ENCODE results near the gene PSIP1.

DNA sequence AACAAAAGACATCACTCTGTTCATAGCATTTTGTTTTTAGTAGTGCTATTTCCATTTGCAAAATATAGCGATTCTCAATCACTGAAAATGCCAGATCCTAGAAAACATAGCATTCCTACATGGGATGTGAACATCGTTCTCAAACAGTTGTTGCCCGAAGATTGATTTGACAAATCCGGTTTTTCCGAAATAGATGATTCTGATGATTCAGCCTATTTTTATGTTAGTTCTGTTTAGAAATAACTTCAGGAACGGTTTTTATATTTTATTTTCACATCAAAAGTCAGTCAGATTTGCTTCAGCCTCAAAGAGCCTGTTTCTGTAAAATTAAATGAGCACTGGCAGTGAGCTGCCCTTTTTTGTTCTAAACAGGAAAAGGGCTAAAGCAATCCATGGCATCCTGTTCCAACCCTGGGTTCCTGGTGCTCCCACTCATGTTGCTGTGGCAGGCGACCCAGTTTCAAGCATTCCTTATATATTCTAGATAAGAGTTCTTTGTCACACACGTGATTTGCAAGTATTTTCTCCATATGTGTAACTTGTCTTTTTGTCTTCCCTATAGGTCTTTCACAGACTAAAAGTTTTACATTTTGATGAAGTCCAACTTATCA is 14.2 kb upstream of the PSIP1 start:
- TF ChIP-seq, protein P1, sequence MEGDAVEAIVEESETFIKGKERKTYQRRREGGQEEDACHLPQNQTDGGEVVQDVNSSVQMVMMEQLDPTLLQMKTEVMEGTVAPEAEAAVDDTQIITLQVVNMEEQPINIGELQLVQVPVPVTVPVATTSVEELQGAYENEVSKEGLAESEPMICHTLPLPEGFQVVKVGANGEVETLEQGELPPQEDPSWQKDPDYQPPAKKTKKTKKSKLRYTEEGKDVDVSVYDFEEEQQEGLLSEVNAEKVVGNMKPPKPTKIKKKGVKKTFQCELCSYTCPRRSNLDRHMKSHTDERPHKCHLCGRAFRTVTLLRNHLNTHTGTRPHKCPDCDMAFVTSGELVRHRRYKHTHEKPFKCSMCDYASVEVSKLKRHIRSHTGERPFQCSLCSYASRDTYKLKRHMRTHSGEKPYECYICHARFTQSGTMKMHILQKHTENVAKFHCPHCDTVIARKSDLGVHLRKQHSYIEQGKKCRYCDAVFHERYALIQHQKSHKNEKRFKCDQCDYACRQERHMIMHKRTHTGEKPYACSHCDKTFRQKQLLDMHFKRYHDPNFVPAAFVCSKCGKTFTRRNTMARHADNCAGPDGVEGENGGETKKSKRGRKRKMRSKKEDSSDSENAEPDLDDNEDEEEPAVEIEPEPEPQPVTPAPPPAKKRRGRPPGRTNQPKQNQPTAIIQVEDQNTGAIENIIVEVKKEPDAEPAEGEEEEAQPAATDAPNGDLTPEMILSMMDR (IDR thresholded peaks at IDR 0.05): no peak
- no peak for TF ChIP-seq POLR2A (IDR thresholded peaks at IDR 0.05)
